HepG2 (cell line): Measurements from ENCODE around the gene PPP1R13L. TPM values are rescaled to one million over a fixed set of nuclear protein-coding genes. Genes with fewer than 3 reads are reported as not detected.

Experiments
- ATAC-seq: fragments of 200-7000 bp; cut with Tn5 transposase; 3 replicates; pipeline ENCODE4 v1.9.1; 2020; ENCODE audit warnings: mild to moderate bottlenecking, moderate library complexity
- BruUV-seq: library from RNA; stranded (reverse); fragments of 400-500 nt; replicated peaks from 2 replicates; lab custom pipeline; 2021; lab: Mats Ljungman, UMichigan
- CTCF ChIA-PET: fragments of 300-600 bp; formaldehyde crosslinking; extraction: SDS; loops from one replicate; lab custom pipeline; 2021; ENCODE audit warnings: low total read pairs, inconsistent platforms, low intra/inter-chr PET ratio; lab: Yijun Ruan, JAX
- POLR2A ChIA-PET: fragments of 350-600 bp; sonication (Branson Sonifier 250); formaldehyde crosslinking; loops from one replicate; lab custom pipeline; 2020; ENCODE audit warnings: antibody characterized with exemption, inconsistent platforms; lab: Yijun Ruan, JAX
- DNase-seq: peaks from one replicate; pipeline ENCODE4 v3.0.0-alpha.2; 2015; ENCODE audit warnings: low spot score
- FAIRE-seq: peaks from 3 replicates; lab custom pipeline; 2011; peaks lifted over from hg19 to GRCh38; lab: Jason Lieb, UNC
- H2AFZ ChIP-seq: one replicate; pipeline ENCODE4 v1.6.1; 2011; ENCODE audit warnings: low read length, inconsistent platforms
- H3K27ac ChIP-seq: fragments of 300-600 bp; 3 replicates; pipeline ENCODE4 v1.8.0; 2011; ENCODE audit warnings: mixed run types, mild to moderate bottlenecking, mixed read lengths, low read length, inconsistent platforms; ENCODE audit not compliant: insufficient read depth; ENCODE audit errors: extremely low read length
- H3K27me3 ChIP-seq, 2 experiments: fragments of 200-600 bp in 1 of 2; 2 replicates in 1 of 2; 3 replicates in 1 of 2; pipeline versions ENCODE4 v1.6.0 to v1.8.0; 2011; ENCODE audit warnings: low read length in 2 of 2, mild to moderate bottlenecking in 2 of 2, moderate library complexity in 2 of 2, inconsistent platforms in 1 of 2; ENCODE audit not compliant: insufficient read depth in 2 of 2, control insufficient read depth in 1 of 2
- H3K36me3 ChIP-seq, 2 experiments: fragments of 200-600 bp in 1 of 2; replicated peaks in 1 of 2; 2 replicates in 1 of 2; 3 replicates in 1 of 2; pipeline versions ENCODE4 v1.5.1 to v1.8.0; 2011; ENCODE audit warnings: low read length in 2 of 2, inconsistent platforms in 1 of 2; ENCODE audit not compliant: insufficient read depth in 2 of 2, control insufficient read depth in 1 of 2
- H3K4me1 ChIP-seq: 2 replicates; pipeline ENCODE4 v1.5.1; 2012; ENCODE audit warnings: low read length, inconsistent platforms; ENCODE audit not compliant: insufficient read depth
- H3K4me2 ChIP-seq: 2 replicates; pipeline ENCODE4 v1.6.0; 2011; ENCODE audit warnings: low read depth, low read length, inconsistent platforms
- H3K4me3 ChIP-seq, 3 experiments: fragments of 200-600 bp in 1 of 3; sonication (generic), shearing (Covaris generic) in 1 of 3; replicated peaks in 1 of 3; 2 replicates each; pipeline ENCODE4 v1.5.1; 2011 to 2016; ENCODE audit warnings: low read length in 3 of 3, inconsistent platforms in 2 of 3, low read depth in 2 of 3, mild to moderate bottlenecking in 2 of 3, control low read depth in 1 of 3, mixed read lengths in 1 of 3; ENCODE audit not compliant: insufficient read depth in 1 of 3
- H3K79me2 ChIP-seq: one replicate; pipeline ENCODE4 v1.6.1; 2011; ENCODE audit warnings: low read length, inconsistent platforms; ENCODE audit not compliant: insufficient read depth
- H3K9ac ChIP-seq: 2 replicates; pipeline ENCODE4 v1.6.0; 2011; ENCODE audit warnings: mild to moderate bottlenecking, low read depth, low read length, inconsistent platforms; ENCODE audit not compliant: insufficient read depth
- H3K9me3 ChIP-seq: 2 replicates; pipeline ENCODE4 v1.5.1; 2012; ENCODE audit warnings: mild to moderate bottlenecking, low read length
- H4K20me1 ChIP-seq: 2 replicates; pipeline ENCODE4 v1.6.0; 2011; ENCODE audit warnings: inconsistent platforms, mild to moderate bottlenecking, low read length, moderate library complexity; ENCODE audit not compliant: insufficient read depth
- GABPA ChIP-seq, 2 experiments: IDR thresholded peaks; 2 replicates each; pipeline ENCODE4 v1.6.1; 2011 to 2016; ENCODE audit warnings: low read depth in 2 of 2, low read length in 1 of 2, missing biosample characterization in 1 of 2, missing genetic modification characterization in 1 of 2
- NFKB2 ChIP-seq: sonication (generic); formaldehyde crosslinking; IDR thresholded peaks from 2 replicates; pipeline ENCODE4 v1.4.0; 2020; ENCODE audit warnings: missing genetic modification reagents, borderline replicate concordance
- SUZ12 ChIP-seq: fragments of 150-350 bp; IDR thresholded peaks from 2 replicates; pipeline ENCODE4 v1.6.1; 2014; ENCODE audit warnings: low read depth, low read length
- TCF7L2 ChIP-seq: IDR thresholded peaks from 2 replicates; pipeline ENCODE4 v1.6.1; 2011; ENCODE audit warnings: mild to moderate bottlenecking, low read depth, low read length, moderate library complexity
- ZNF225 ChIP-seq: sonication (generic); formaldehyde crosslinking; IDR thresholded peaks from 2 replicates; pipeline ENCODE4 v1.4.0; 2020; ENCODE audit warnings: mild to moderate bottlenecking, missing genetic modification reagents
- ZNF460 ChIP-seq: sonication (generic); formaldehyde crosslinking; IDR thresholded peaks from 2 replicates; pipeline ENCODE4 v1.5.1; 2020; ENCODE audit warnings: missing genetic modification reagents, mild to moderate bottlenecking, borderline replicate concordance
- ZNF496 ChIP-seq: sonication (generic); formaldehyde crosslinking; IDR thresholded peaks from 2 replicates; pipeline ENCODE4 v1.8.1; 2023; ENCODE audit warnings: mild to moderate bottlenecking, moderate library complexity, missing genetic modification reagents; ENCODE audit not compliant: insufficient replicate concordance
- WGBS: methylation state at CpG from one replicate; pipeline ENCODE4 v1.1.6; 2017; ENCODE audit warnings: low lambda C conversion rate; 5-methylcytosine and 5-hydroxymethylcytosine counted together
- in situ Hi-C: cut with HindIII; loops from 2 replicates; pipeline ENCODE4 v1.10.0; 2017; ENCODE audit warnings: low pct_unique_long_range_greater_than_20kb; ENCODE audit not compliant: extremely low pct_ligation_motif_present
- intact Hi-C: fragments of 100-400 bp; cut with micrococcal nuclease; formaldehyde crosslinking; loops from one replicate; pipeline ENCODE4 v1.10.0; 2022; ENCODE audit not compliant: unreplicated experiment
- polyA plus RNA-seq, 8 experiments: library from polyadenylated mRNA; depleted of rRNA in 3 of 8; stranded (reverse) in 7 of 8; unstranded in 1 of 8; fragments of >200 nt; fragmentation: Illumina TruSeq in 4 of 8; extraction: Trizol in 4 of 8; gene quantifications; 2 replicates each; pipeline versions ENCODE4 v1.2.1 to v1.2.3, GENCODE V29; 2011 to 2016; ENCODE audit warnings: low read depth in 4 of 8, missing spikeins in 1 of 8, mixed read lengths in 1 of 8; ENCODE audit not compliant: insufficient read depth in 1 of 8
- total RNA-seq, 5 experiments: library from RNA; depleted of rRNA; stranded (reverse); fragments of >200 nt; fragmentation: Illumina TruSeq; extraction: Trizol; gene quantifications; 2 replicates each; pipeline ENCODE4 v1.2.3, GENCODE V29; 2016; ENCODE audit warnings: low read depth in 1 of 5
- TF ChIP-seq, protein P1 (sequence below): IDR thresholded peaks from 2 replicates; pipeline ENCODE4 v1.6.1; 2016; ENCODE audit warnings: low read depth, missing genetic modification reagents, missing compliant biosample characterization
- TF ChIP-seq, protein P2 (sequence below): sonication (generic); formaldehyde crosslinking; IDR thresholded peaks from 2 replicates; pipeline ENCODE4 v1.9.0; 2022; ENCODE audit warnings: missing genetic modification reagents, mild to moderate bottlenecking, borderline replicate concordance

Gene PPP1R13L
- total and polyA plus RNA-seq, 2 of the 13 experiments (the other 11 are each of a cell fraction or from before 2014, with no cell fraction given) = 1.3 to 6.6 TPM

DNA sequence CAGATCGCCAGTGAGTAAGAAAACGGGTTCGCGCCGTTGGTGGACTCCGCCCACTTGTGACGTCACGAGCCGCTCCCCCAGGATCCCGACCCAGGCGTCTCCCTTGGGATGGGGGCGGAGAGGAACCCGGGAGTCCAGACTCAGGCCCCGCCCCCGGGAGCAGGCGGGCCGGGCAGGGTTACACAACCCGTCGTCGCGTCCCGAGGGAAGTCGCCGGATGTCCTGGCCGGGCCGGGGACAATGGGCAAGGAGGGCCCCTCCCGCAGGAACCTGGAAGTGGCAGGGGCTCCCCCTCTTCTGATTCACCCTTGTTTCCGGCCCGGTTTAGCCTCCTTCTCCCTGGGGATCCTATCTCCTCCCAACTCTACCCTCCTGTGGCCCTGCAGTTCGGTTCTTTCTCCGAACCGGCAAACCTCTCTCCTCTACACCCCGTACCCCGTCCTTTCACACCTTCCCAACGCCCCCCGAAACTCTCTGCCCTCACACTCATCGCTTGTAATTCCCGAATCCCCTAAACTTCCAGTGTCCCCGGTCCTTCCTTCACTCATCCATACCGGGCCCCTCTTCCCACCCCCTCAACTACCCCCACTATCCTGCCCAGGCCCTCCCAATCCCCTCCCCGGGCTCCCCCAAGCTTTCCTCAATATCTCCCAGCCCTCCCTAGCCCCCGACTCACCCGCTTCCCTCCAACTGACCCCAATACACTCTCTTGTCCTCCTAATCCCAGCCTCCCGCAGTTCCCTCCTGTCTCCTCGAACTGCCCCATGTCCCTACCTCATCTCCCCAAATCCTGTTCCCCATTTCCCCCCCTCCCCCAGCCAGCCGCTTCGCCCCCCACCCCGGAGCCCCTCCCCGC lies 38.8 kb upstream of the PPP1R13L start (continued):
- TF ChIP-seq, protein P1, sequence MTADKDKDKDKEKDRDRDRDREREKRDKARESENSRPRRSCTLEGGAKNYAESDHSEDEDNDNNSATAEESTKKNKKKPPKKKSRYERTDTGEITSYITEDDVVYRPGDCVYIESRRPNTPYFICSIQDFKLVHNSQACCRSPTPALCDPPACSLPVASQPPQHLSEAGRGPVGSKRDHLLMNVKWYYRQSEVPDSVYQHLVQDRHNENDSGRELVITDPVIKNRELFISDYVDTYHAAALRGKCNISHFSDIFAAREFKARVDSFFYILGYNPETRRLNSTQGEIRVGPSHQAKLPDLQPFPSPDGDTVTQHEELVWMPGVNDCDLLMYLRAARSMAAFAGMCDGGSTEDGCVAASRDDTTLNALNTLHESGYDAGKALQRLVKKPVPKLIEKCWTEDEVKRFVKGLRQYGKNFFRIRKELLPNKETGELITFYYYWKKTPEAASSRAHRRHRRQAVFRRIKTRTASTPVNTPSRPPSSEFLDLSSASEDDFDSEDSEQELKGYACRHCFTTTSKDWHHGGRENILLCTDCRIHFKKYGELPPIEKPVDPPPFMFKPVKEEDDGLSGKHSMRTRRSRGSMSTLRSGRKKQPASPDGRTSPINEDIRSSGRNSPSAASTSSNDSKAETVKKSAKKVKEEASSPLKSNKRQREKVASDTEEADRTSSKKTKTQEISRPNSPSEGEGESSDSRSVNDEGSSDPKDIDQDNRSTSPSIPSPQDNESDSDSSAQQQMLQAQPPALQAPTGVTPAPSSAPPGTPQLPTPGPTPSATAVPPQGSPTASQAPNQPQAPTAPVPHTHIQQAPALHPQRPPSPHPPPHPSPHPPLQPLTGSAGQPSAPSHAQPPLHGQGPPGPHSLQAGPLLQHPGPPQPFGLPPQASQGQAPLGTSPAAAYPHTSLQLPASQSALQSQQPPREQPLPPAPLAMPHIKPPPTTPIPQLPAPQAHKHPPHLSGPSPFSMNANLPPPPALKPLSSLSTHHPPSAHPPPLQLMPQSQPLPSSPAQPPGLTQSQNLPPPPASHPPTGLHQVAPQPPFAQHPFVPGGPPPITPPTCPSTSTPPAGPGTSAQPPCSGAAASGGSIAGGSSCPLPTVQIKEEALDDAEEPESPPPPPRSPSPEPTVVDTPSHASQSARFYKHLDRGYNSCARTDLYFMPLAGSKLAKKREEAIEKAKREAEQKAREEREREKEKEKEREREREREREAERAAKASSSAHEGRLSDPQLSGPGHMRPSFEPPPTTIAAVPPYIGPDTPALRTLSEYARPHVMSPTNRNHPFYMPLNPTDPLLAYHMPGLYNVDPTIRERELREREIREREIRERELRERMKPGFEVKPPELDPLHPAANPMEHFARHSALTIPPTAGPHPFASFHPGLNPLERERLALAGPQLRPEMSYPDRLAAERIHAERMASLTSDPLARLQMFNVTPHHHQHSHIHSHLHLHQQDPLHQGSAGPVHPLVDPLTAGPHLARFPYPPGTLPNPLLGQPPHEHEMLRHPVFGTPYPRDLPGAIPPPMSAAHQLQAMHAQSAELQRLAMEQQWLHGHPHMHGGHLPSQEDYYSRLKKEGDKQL (CRISPR knock-in tag) = no peak

DNA sequence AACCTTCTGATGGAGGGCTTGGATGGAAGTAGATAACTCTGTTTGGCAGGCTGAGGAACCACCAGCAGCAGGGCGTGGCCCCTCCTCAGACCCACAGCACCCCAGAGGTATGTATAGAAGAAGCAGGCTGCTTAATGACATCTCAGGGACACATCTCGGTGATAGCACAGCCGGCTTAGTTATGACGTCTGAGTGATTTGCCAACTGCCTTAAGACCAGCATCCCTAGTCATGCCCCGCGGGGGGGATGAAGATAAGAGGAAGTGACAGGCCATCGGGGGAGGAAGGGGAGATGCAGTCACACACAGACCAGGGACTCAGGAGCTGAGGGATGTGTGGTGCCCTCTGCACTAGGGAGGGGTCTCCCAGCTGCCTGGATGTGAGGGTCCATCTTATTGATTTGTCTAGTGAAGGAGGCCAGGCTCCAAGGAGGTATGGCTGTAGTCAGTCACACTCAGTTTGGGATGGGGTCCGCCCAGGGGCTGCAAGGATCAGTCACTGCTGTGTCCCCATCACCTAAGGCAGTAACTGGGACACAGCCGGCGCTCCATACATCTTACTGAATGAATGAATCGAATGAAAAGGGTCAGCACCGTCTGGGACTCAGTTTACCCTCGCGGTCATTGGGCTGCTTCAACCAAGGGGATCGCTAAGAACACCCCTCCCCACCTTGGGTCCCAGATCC lies 38.1 kb upstream of the PPP1R13L start:
- ChIA-PET CTCF (no interaction called here), POLR2A (no interaction called here)
- no peak for FAIRE-seq
- H4K20me1 ChIP-seq = no peaks in the 10 kb centered on the region
- no peaks in the 10 kb centered on the region for H3K79me2 ChIP-seq
- H3K27ac ChIP-seq = peak overlapping the region; percentile 21
- DNase-seq = no peak
- no TSS peak for BruUV-seq
- H3K9me3 ChIP-seq = no peaks in the 10 kb centered on the region
- peak overlapping the region; percentile 92; the same call in 1 of the 2 replicates for H3K9ac ChIP-seq
- no peaks in the 10 kb centered on the region for H3K36me3 ChIP-seq
- ATAC-seq = no peak
- H3K4me3 ChIP-seq = peak overlapping the region; percentile 17 to 78 (median 23); a peak in 2 of 6 replicates
- 21% methylated on average over 13 of the region's 15 CpGs for whole genome bisulfite sequencing
- intact Hi-C loops = no loop called here
- no peak overlapping the region for H2AFZ ChIP-seq
- H3K4me1 ChIP-seq = peaks cover 66% of the 10 kb centered on the region
- in situ Hi-C loops = loop anchor here (5.0 kb wide), 1 partner anchor 34 kb away; no protein-coding TSS in a partner anchor
- H3K27me3 ChIP-seq = no peaks in the 10 kb centered on the region
- peak overlapping the region; percentile 96 for H3K4me2 ChIP-seq
- TF ChIP-seq ZNF225 = no peak
- TF ChIP-seq SUZ12 = no peak
- no peak for TF ChIP-seq ZNF460 (CRISPR knock-in tag)
- TF ChIP-seq, protein P2, sequence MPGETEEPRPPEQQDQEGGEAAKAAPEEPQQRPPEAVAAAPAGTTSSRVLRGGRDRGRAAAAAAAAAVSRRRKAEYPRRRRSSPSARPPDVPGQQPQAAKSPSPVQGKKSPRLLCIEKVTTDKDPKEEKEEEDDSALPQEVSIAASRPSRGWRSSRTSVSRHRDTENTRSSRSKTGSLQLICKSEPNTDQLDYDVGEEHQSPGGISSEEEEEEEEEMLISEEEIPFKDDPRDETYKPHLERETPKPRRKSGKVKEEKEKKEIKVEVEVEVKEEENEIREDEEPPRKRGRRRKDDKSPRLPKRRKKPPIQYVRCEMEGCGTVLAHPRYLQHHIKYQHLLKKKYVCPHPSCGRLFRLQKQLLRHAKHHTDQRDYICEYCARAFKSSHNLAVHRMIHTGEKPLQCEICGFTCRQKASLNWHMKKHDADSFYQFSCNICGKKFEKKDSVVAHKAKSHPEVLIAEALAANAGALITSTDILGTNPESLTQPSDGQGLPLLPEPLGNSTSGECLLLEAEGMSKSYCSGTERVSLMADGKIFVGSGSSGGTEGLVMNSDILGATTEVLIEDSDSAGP (CRISPR knock-in tag) = peak; percentile 40; the same call in 1 of the 2 replicates
- TF ChIP-seq ZNF496 (CRISPR knock-in tag) = no peak
- TF ChIP-seq GABPA (IDR thresholded peaks at IDR 0.05; ENCODE audit: low read depth, low read length) = 0 out of 2 replicates have a peak, but pooled peaks have one; percentile 11
- no peak for TF ChIP-seq GABPA (CRISPR knock-in tag; IDR thresholded peaks at IDR 0.05; ENCODE audit: low read depth)
- TF ChIP-seq NFKB2 (CRISPR knock-in tag) = 0 out of 2 replicates have a peak, but pooled peaks have one; percentile 11
- TF ChIP-seq TCF7L2 = no peak
